AG08395 (cell line): ENCODE results near the gene FAM229A.

ENCODE experiments used
- DNase-seq: peaks from one replicate; pipeline ENCODE4 v3.0.0; 2012; ENCODE audit warnings: mixed read lengths, low spot score

FAM229A gene

DNA sequence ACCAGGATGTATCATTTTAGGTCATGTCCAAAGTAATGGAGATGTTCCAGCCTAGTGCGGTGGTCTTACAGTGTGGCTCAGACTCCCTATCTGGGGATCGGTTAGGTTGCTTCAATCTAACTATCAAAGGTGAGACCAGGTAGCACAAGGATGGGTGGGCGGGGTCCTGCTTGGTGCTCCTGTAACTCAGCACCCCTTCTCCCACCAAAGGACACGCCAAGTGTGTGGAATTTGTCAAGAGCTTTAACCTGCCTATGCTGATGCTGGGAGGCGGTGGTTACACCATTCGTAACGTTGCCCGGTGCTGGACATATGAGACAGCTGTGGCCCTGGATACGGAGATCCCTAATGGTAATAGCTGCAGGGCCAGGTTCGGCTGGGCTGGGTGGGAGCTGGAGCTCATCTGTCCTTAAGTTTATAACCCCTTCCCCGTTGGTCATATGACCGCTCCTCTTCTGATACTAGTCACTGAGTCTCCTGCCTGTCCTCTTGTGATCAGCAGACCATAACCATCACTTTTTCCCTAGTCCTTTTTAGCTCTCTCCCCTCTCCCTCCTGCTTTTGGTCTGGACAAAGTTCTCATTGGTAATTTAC, 31.6 kb downstream of the FAM229A start:
- DNase-seq = no peak

DNA sequence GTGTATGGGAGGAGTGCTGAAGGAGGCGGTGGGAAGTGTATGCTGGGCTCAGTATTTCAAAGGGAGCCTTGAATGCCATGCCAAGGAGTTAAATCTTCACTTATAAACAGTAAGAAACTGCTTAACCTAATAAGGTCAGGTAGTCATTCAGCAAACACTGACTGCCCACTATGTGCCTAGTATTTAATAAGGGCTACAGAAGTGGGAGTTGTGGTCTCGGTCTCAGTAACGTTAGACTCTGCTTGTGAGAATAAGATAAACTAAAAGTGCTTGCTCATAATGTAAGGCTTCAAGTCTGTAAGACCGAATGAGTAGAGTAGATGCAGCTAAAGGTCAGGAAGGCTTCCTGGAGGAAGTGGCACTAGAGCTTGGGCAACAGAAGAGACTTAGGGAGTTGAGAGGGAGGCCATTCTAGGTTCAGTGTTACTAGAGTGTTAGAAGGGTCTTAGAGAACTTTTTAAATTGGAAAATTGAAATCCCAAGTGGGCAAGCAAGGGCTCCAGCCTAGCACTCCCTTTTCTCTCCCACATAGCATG, 32.3 kb downstream of the FAM229A start:
- DNase-seq = no peak

DNA sequence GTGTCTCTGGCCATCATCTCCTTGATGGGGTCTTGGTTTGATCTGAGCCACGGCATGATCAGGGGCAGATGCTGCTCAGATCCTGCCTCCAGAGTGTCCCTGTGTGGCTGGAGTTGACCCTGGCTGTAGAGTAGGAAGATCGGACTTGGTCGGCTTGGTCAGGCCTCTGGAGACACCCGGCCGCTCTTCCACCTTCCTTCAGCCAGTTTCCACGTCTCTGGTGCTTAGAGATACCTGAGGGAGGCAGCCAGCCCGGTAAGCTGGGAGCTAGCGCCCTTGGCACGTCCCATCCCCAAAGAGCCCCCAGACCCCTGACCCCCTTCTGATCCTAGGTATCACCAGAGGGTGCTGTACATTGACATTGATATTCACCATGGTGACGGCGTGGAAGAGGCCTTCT, 35.1 kb downstream of the FAM229A start:
- DNase-seq = no peak

DNA sequence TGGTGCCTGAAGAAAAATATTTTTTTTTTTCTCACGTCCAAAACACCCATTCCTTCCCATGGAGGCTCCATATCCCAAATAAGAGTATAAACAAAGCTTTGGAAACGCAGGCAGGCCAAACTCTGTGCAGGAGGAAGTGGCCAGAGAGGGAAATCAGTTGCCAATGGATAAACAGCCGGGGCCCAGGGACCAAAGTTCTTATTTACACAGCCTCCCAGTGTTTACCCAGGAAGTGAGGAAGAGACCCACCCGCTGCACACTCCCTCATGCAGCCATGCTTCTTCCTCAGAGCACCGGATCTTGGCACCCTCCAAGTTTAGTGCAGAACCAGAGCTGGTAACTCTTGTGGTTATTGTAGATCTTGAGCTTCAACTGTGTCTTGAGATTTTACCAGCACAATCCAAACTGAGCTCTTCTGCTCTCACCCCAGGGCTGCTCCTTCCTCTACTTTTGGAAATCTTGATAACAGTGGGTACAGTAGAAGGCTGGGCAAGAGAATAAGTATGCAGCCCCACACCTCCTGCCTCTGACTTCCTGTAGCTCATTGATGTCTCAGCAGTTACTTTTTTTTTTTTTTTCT, 40.5 kb downstream of the FAM229A start:
- no peak for DNase-seq

DNA sequence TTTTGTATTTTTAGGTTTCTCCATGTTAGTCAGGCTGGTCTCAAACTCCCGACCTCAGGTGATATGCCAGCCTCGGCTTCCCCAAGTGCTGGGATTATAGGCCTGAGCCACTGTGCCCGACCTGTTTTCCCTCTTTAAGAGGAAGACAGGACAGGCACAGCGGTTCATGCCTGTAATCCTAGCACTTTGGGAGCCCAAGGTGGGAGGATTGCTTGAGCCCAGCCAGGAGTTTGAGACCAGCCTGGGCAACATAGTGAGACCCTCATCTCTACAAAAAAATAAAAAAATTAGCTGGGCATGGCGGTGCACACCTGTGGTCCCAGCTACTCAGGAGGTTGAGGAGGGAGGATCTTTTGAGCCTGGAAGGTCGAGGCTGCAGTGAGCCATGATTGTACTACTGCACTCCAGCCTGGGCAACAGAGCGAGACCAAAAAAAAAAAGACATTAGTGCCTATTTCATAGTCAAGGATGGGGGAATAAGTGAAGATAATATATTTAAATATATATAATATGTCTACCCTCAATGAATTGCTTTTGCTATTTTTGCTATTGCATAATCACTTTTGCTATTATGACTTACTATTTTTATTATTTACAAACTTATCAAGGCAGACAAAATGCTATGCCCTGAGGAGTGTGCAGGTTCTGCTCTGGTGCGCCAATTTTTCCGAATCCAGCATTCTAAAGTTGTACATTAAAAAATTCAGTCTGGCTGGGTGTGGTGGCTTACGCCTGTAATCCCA, 44.0 kb downstream of the FAM229A start:
- no peak for DNase-seq

DNA sequence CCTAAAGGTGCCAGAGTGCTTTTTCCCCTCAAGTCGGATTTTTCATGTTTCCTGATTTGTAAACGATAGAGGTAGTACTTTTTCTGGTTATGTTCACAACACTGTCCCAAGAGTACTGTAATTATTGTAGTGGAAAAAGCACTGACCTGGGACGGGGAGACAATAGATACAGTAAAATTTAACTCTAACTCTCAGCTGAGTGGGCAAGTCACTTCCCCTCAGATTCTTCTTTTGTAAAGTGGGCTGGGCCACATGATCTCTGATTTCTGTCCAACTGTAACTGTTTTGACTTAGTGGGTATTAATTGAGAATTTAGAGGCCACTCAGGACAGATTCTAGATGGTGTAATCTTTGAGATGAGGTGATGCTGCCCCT, 45.4 kb downstream of the FAM229A start:
- DNase-seq = no peak

DNA sequence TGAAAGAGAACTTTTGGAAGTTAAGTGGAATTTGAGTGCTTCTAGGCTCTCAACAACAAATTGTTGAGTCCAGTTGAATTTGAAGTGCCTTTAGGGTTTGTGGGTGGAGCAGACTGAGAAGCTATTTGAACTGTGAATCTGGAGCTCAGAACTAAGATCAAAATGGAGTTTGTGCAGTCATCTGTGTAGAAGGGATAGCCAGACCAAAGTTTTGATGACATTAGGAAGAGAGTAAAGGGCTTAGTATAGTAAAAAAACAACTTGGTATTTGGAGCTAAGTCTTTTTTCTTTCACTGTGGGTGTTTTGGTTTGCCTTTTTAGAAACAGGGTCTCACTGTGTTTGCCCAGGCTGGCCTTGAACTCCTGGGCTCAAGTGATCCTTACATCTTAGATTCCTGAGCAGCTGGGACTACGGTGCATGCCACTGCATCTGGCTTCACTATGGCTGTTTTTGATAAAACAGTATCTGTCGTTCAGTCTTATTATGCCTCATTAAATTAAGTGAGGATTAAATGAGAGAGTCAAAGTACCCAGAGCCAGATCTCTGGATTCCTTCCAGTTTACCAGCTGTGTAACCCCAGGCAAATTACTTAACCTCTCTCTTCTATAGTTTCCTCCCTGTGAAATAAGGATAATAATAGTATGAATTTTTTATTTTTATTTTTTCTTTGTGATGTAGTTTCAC, 50.4 kb downstream of the FAM229A start:
- DNase-seq = no peak
